ENCODE measurements around the gene RPL23. TPM values are rescaled to one million over a fixed set of nuclear protein-coding genes. Genes with fewer than 3 reads are reported as not detected.
A peak's percentile ranks its signal among the peaks of the same experiment; 100 is the strongest.

The RPL23 gene
- total and polyA plus RNA-seq, 11 donors = 698 to 2,300 (median 864) TPM

- no peak for TF ChIP-seq POLR2A (IDR thresholded peaks at IDR 0.05)
- TF ChIP-seq CTCF (IDR thresholded peaks at IDR 0.05) = no peak
- Histone ChIP-seq H3K27ac (peak overlapping the region; percentile 82 to 97 (median 93)), H3K27me3 (no peaks in the 10 kb centered on the region), H3K9me3 (no peaks in the 10 kb centered on the region), H3K4me1 (peaks cover 9 to 33% (median 26%) of the 10 kb centered on the region in 12 donors), H3K4me3 (peak overlapping the region; percentile 48 to 82 (median 70)), H3K36me3 (peaks cover 0 to 52% (median 49%) of the 10 kb centered on the region in 9 donors)
- no peak for DNase-seq
- WGBS, 4 donors = 1 to 2% (median 2%) methylated on average over 19 of the region's 19 CpGs
- intact Hi-C loops (cut with DNase I) = loop anchor here in 5 of 10 donors (1.0 to 5.0 kb wide), 4 partner anchors 16 to 101 kb away; partner anchors contain the start of genes CWC25 (in 5 of the 5) and PSMB3 (in 1 of the 5)
- peak in 3 of 4 donors; percentile 2 to 24 (median 5) for ATAC-seq
These were observed 690 bp downstream of the RPL23 start for GRCh38 chr17:38852771-38853291.

- H3K27ac ChIP-seq = peak overlapping the region in 1 of 12 donors; percentile 84
- H3K4me3 ChIP-seq = peak overlapping the region in 8 of 12 donors; percentile 62 to 82 (median 72)
- no peak for ATAC-seq
- intact Hi-C loops (cut with DNase I) = loop anchor here in 1 of 10 donors (5.0 kb wide), 1 partner anchor 99 kb away; the partner anchor contains the start of gene PSMB3
- TF ChIP-seq CTCF (IDR thresholded peaks at IDR 0.05) = no peak
- no peak for TF ChIP-seq POLR2A (IDR thresholded peaks at IDR 0.05)
- DNase-seq = no peak
- H3K36me3 ChIP-seq = peaks cover 0 to 66% (median 63%) of the 10 kb centered on the region in 9 donors
- no peaks in the 10 kb centered on the region for H3K9me3 ChIP-seq
- WGBS, 4 donors = 46 to 51% (median 51%) methylated on average over 2 of the region's 2 CpGs
- no peaks in the 10 kb centered on the region for H3K27me3 ChIP-seq
- peaks cover 9 to 33% (median 26%) of the 10 kb centered on the region in 12 donors for H3K4me1 ChIP-seq
These were observed 2.1 kb downstream of the RPL23 start for GRCh38 chr17:38851434-38851833.

- H3K4me3 ChIP-seq = no peak overlapping the region
- H3K36me3 ChIP-seq = peaks cover 0 to 70% (median 65%) of the 10 kb centered on the region in 9 donors
- TF ChIP-seq CTCF (IDR thresholded peaks at IDR 0.05) (no peak), POLR2A (IDR thresholded peaks at IDR 0.05) (no peak)
- H3K27me3 ChIP-seq = no peaks in the 10 kb centered on the region
- intact Hi-C loops (cut with DNase I) = loop anchor here in 1 of 10 donors (5.0 kb wide), 1 partner anchor 98 kb away; the partner anchor contains the start of gene PSMB3
- WGBS, 4 donors = 76 to 77% (median 77%) methylated on average over 7 of the region's 7 CpGs
- peaks cover 9 to 33% (median 26%) of the 10 kb centered on the region in 12 donors for H3K4me1 ChIP-seq
- ATAC-seq = no peak
- no peak for DNase-seq
- no peaks in the 10 kb centered on the region for H3K9me3 ChIP-seq
- no peak overlapping the region for H3K27ac ChIP-seq
These were observed 3.1 kb downstream of the RPL23 start for GRCh38 chr17:38850374-38850773.

GRCh38 chr17:38848939-38849605, 4.4 kb downstream of the RPL23 start:
- no peak for TF ChIP-seq CTCF (IDR thresholded peaks at IDR 0.05)
- no peak for ATAC-seq
- intact Hi-C loops (cut with DNase I) = no loop called here
- Histone ChIP-seq H3K36me3 (peaks cover 0 to 70% (median 65%) of the 10 kb centered on the region in 9 donors), H3K27ac (no peak overlapping the region), H3K4me1 (peaks cover 9 to 30% (median 23%) of the 10 kb centered on the region in 12 donors), H3K27me3 (no peaks in the 10 kb centered on the region), H3K4me3 (no peak overlapping the region), H3K9me3 (no peaks in the 10 kb centered on the region)
- WGBS, 4 donors = 78 to 84% (median 81%) methylated on average over 16 of the region's 16 CpGs
- no peak for DNase-seq
